HCT116 (cell line): ENCODE results near the gene KCNB1. TPM values are rescaled to one million over a fixed set of nuclear protein-coding genes. Genes with fewer than 3 reads are reported as not detected.

Experiments used
- ATAC-seq: fragments of 200-7000 bp; cut with Tn5 transposase; 2 replicates; pipeline ENCODE4 v1.9.1; 2020; ENCODE audit warnings: mild to moderate bottlenecking, moderate library complexity
- BruUV-seq: library from RNA; stranded (reverse); fragments of 400-500 nt; replicated peaks from 2 replicates; lab custom pipeline; 2021; lab: Mats Ljungman, UMichigan
- CTCF ChIA-PET: fragments of 300-600 bp; sonication (Branson Sonifier 250); formaldehyde crosslinking; loops from one replicate; lab custom pipeline; 2021; ENCODE audit warnings: antibody characterized with exemption; lab: Charles Lee
- POLR2A ChIA-PET: fragments of 300-600, 350-600 bp; sonication (Branson Sonifier 250); formaldehyde crosslinking; loops from one replicate; lab custom pipeline; 2021; ENCODE audit warnings: antibody characterized with exemption; lab: Charles Lee
- RAD21 ChIA-PET, 2 experiments: fragments of 300-600 bp; sonication (Branson Sonifier 250); formaldehyde crosslinking; loops; one replicate each; lab custom pipeline; 2023; ENCODE audit warnings: low total read pairs in 2 of 2; ENCODE audit not compliant: uncharacterized antibody in 2 of 2, unreplicated experiment in 2 of 2, low non-redundant PET in 1 of 2; lab: Charles Lee
- DNase-seq: peaks from one replicate; pipeline ENCODE4 v3.0.0-alpha.2; 2010; ENCODE audit warnings: low read depth, low spot score
- H2AFZ ChIP-seq: fragments of 200-600 bp; shearing (Covaris generic), sonication (generic); 2 replicates; pipeline ENCODE4 v1.6.1; 2017; ENCODE audit warnings: low read depth, mixed run types, mixed read lengths, antibody characterized with exemption, low read length; ENCODE audit not compliant: poor library complexity, severe bottlenecking
- H3K27ac ChIP-seq: 2 replicates; pipeline ENCODE4 v1.5.1; 2012; ENCODE audit warnings: low read depth, low read length
- H3K27me3 ChIP-seq: fragments of 200-600 bp; sonication (generic); 2 replicates; pipeline ENCODE4 v1.6.1; 2016; ENCODE audit warnings: mixed run types, low read length, mixed read lengths; ENCODE audit not compliant: insufficient read depth
- H3K36me3 ChIP-seq, 2 experiments: fragments of 200-500 bp in 1 of 2; fragments of 200-600 bp in 1 of 2; sonication (Bioruptor generic) in 1 of 2; sonication (generic) in 1 of 2; 2 replicates each; pipeline versions ENCODE4 v1.5.1 to v1.6.1; 2014 to 2016; ENCODE audit warnings: low read length in 2 of 2, inconsistent platforms in 1 of 2, mixed read lengths in 1 of 2, mixed run types in 1 of 2; ENCODE audit not compliant: insufficient read depth in 2 of 2, control insufficient read depth in 1 of 2
- H3K4me1 ChIP-seq, 2 experiments: fragments of 200-600 bp in 1 of 2; sonication (generic) in 1 of 2; 2 replicates each; pipeline versions ENCODE4 v1.5.1 to v1.6.1; 2012 to 2017; ENCODE audit warnings: low read length in 2 of 2, inconsistent platforms in 1 of 2, mild to moderate bottlenecking in 1 of 2, mixed read lengths in 1 of 2, mixed run types in 1 of 2, moderate library complexity in 1 of 2; ENCODE audit not compliant: insufficient read depth in 2 of 2, control insufficient read depth in 1 of 2
- H3K4me2 ChIP-seq: fragments of 200-600 bp; sonication (generic); 2 replicates; pipeline ENCODE4 v1.6.1; 2017; ENCODE audit warnings: mixed run types, low read length, mixed read lengths
- H3K4me3 ChIP-seq, 2 experiments: fragments of 200-600 bp in 1 of 2; sonication (generic) in 1 of 2; replicated peaks in 1 of 2; 2 replicates each; pipeline ENCODE4 v1.5.1; 2011 to 2016; ENCODE audit warnings: low read length in 2 of 2, control low read depth in 1 of 2, low read depth in 1 of 2, mild to moderate bottlenecking in 1 of 2, mixed read lengths in 1 of 2, mixed run types in 1 of 2
- H3K79me2 ChIP-seq: fragments of 200-600 bp; sonication (generic); 2 replicates; pipeline ENCODE4 v1.6.1; 2017; ENCODE audit warnings: mild to moderate bottlenecking, mixed run types, low read length, moderate library complexity, mixed read lengths; ENCODE audit not compliant: insufficient read depth
- H3K9ac ChIP-seq: fragments of 200-600 bp; sonication (generic); 2 replicates; pipeline ENCODE4 v1.6.1; 2016; ENCODE audit warnings: low read length, mixed read lengths
- H3K9me2 ChIP-seq: fragments of 200-600 bp; sonication (generic), shearing (Covaris generic); 2 replicates; pipeline ENCODE4 v1.6.1; 2017; ENCODE audit warnings: mixed run types, mild to moderate bottlenecking, moderate library complexity; ENCODE audit not compliant: insufficient read depth
- H3K9me3 ChIP-seq, 2 experiments: fragments of 200-500 bp in 1 of 2; fragments of 200-600 bp in 1 of 2; sonication (Bioruptor generic) in 1 of 2; sonication (generic) in 1 of 2; 2 replicates each; pipeline ENCODE4 v1.6.1; 2014 to 2017; ENCODE audit warnings: low read length in 2 of 2, mixed read lengths in 2 of 2, inconsistent platforms in 1 of 2, low read depth in 1 of 2, mild to moderate bottlenecking in 1 of 2, mixed run types in 1 of 2, moderate library complexity in 1 of 2; ENCODE audit not compliant: control insufficient read depth in 1 of 2, insufficient read depth in 1 of 2
- H4K20me1 ChIP-seq: fragments of 200-600 bp; sonication (generic), shearing (Covaris generic); 2 replicates; pipeline ENCODE4 v1.6.1; 2017; ENCODE audit warnings: mixed run types, mild to moderate bottlenecking, moderate library complexity; ENCODE audit not compliant: insufficient read depth
- CBX3 ChIP-seq: IDR thresholded peaks from 2 replicates; pipeline ENCODE4 v1.6.1; 2012; ENCODE audit warnings: low read depth
- EZH2 ChIP-seq: fragments of 200-600 bp; sonication (generic); IDR thresholded peaks from 2 replicates; pipeline ENCODE4 v1.6.1; 2017; ENCODE audit warnings: antibody characterized with exemption, mixed run types
- POLR2A ChIP-seq: IDR thresholded peaks from 2 replicates; pipeline ENCODE4 v1.7.0; 2011; ENCODE audit warnings: borderline replicate concordance; ENCODE audit not compliant: insufficient read depth, insufficient read length; ENCODE audit errors: extremely low read depth
- SP1 ChIP-seq: IDR thresholded peaks from 2 replicates; pipeline ENCODE4 v1.6.1; 2012; ENCODE audit warnings: low read depth
- TCF7L2 ChIP-seq: IDR thresholded peaks from 2 replicates; pipeline ENCODE4 v1.7.0; 2011; ENCODE audit warnings: borderline replicate concordance, inconsistent platforms; ENCODE audit not compliant: insufficient read depth, insufficient read length; ENCODE audit errors: extremely low read depth
- ZFX ChIP-seq: fragments of 450-650 bp; IDR thresholded peaks from 2 replicates; pipeline ENCODE4 v1.6.1; 2017
- ZNF274 ChIP-seq: fragments of 200-500 bp; sonication (Bioruptor generic); IDR thresholded peaks from 2 replicates; pipeline ENCODE4 v1.6.1; 2014; ENCODE audit warnings: mild to moderate bottlenecking, low read depth, low read length, inconsistent platforms
- intact Hi-C: fragments of 100-400 bp; cut with micrococcal nuclease; formaldehyde crosslinking; loops from 2 replicates; pipeline ENCODE4 v1.10.0; 2022
- total RNA-seq: library from RNA; stranded (reverse); gene quantifications from one replicate; pipeline ENCODE4 v1.2.1, GENCODE V29; 2021; ENCODE audit not compliant: unreplicated experiment
- TF ChIP-seq, protein P1 (sequence below), 3 experiments: fragments of 200-600 bp in 1 of 3; sonication (generic) in 1 of 3; IDR thresholded peaks in 2 of 3; conservative IDR thresholded peaks in 1 of 3; 2 replicates each; pipeline ENCODE4 v1.5.1; 2012 to 2017; ENCODE audit warnings: low read depth in 2 of 3, low read length in 2 of 3, antibody characterized with exemption in 1 of 3, borderline replicate concordance in 1 of 3, control low read depth in 1 of 3, mild to moderate bottlenecking in 1 of 3, mixed read lengths in 1 of 3, mixed run types in 1 of 3, moderate library complexity in 1 of 3; ENCODE audit not compliant: insufficient read depth in 1 of 3
- TF ChIP-seq, protein P2 (sequence below): IDR thresholded peaks from 2 replicates; pipeline ENCODE4 v1.6.1; 2011; ENCODE audit warnings: mild to moderate bottlenecking, low read length, moderate library complexity; ENCODE audit not compliant: insufficient replicate concordance; ENCODE audit errors: extremely low read depth

KCNB1 gene
- total RNA-seq, 1 experiment from 2014 or later = 0.79 TPM

DNA sequence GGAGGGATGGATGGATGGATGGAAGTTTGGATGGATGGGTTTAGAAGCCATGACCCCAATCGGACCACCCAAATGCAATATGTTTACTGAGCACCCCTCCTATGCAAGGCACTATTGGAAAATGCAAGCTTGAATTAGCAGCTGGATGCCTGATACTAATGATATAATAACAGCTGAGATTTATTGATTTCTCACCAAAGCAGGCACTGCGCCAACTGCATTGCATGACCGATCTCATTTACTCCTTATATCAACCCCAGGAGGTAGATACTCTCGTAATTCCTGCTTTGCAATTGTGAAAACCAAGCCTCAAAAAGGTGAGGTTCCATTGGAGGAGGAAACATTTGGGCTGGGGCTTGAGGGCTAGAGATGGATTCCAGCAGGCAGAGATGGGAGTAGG lies 89.7 kb downstream of the KCNB1 start:
- CTCF ChIA-PET = interaction anchor here (2.2 kb wide), 1 partner anchor 8 kb away, joined by 6 read pairs; no protein-coding TSS in a partner anchor
- BruUV-seq = no TSS peak

More for the DNA sequence above, 89.7 kb downstream of the KCNB1 start:
- DNase-seq (no peak), ATAC-seq (no peak)
- H3K27ac ChIP-seq = no peak overlapping the region
- no peak overlapping the region for H2AFZ ChIP-seq
- RAD21 ChIA-PET = no interaction called here
- TF ChIP-seq ZNF274 (no peak), ZFX (no peak), SP1 (no peak), POLR2A (no peak), TCF7L2 (no peak), EZH2 (no peak), CBX3 (no peak)
- TF ChIP-seq, protein P1, sequence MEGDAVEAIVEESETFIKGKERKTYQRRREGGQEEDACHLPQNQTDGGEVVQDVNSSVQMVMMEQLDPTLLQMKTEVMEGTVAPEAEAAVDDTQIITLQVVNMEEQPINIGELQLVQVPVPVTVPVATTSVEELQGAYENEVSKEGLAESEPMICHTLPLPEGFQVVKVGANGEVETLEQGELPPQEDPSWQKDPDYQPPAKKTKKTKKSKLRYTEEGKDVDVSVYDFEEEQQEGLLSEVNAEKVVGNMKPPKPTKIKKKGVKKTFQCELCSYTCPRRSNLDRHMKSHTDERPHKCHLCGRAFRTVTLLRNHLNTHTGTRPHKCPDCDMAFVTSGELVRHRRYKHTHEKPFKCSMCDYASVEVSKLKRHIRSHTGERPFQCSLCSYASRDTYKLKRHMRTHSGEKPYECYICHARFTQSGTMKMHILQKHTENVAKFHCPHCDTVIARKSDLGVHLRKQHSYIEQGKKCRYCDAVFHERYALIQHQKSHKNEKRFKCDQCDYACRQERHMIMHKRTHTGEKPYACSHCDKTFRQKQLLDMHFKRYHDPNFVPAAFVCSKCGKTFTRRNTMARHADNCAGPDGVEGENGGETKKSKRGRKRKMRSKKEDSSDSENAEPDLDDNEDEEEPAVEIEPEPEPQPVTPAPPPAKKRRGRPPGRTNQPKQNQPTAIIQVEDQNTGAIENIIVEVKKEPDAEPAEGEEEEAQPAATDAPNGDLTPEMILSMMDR (IDR thresholded peaks at IDR 0.05 in 2 of 3, conservative IDR thresholded peaks at IDR 0.05 in 1 of 3; ENCODE audit: borderline replicate concordance in 1 of 3, insufficient read depth in 1 of 3, low read depth in 2 of 3, low read length in 2 of 3) = no peak
- TF ChIP-seq, protein P2, sequence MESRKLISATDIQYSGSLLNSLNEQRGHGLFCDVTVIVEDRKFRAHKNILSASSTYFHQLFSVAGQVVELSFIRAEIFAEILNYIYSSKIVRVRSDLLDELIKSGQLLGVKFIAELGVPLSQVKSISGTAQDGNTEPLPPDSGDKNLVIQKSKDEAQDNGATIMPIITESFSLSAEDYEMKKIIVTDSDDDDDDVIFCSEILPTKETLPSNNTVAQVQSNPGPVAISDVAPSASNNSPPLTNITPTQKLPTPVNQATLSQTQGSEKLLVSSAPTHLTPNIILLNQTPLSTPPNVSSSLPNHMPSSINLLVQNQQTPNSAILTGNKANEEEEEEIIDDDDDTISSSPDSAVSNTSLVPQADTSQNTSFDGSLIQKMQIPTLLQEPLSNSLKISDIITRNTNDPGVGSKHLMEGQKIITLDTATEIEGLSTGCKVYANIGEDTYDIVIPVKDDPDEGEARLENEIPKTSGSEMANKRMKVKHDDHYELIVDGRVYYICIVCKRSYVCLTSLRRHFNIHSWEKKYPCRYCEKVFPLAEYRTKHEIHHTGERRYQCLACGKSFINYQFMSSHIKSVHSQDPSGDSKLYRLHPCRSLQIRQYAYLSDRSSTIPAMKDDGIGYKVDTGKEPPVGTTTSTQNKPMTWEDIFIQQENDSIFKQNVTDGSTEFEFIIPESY = no peak
- H3K36me3 ChIP-seq = no peaks in the 10 kb centered on the region
- H4K20me1 ChIP-seq = no peaks in the 10 kb centered on the region
- no peak overlapping the region for H3K4me2 ChIP-seq
- intact Hi-C loops = no loop called here
- no peak overlapping the region for H3K4me3 ChIP-seq
- H3K9ac ChIP-seq = no peak overlapping the region
- no peaks in the 10 kb centered on the region for H3K79me2 ChIP-seq
- no peaks in the 10 kb centered on the region for H3K9me3 ChIP-seq
- peaks cover 10% of the 10 kb centered on the region; the same call in 1 of the 2 replicates for H3K27me3 ChIP-seq
- H3K4me1 ChIP-seq = peaks cover 2 to 5% of the 10 kb centered on the region in 2 experiments; a peak in 1 of 4 replicates
- POLR2A ChIA-PET = no interaction called here
- no peaks in the 10 kb centered on the region for H3K9me2 ChIP-seq
